IPS-18a (cell line): Measurements from ENCODE around the gene RHBDL1.
"Not testable (repeated sequence)": the region's sequence is repeated elsewhere in the genome, so short reads cannot be mapped to it uniquely, and the experiment has no call there.

ENCODE experiments used
- H3K27ac ChIP-seq: one replicate; pipeline ENCODE4 v1.5.1; 2013; ENCODE audit warnings: low read length
- H3K27me3 ChIP-seq: one replicate; pipeline ENCODE4 v1.6.1; 2013; ENCODE audit warnings: mild to moderate bottlenecking, low read length; ENCODE audit not compliant: control insufficient read depth, insufficient read depth
- H3K36me3 ChIP-seq: one replicate; pipeline ENCODE4 v1.6.1; 2013; ENCODE audit warnings: low read depth, low read length; ENCODE audit not compliant: control insufficient read depth
- H3K4me1 ChIP-seq: one replicate; pipeline ENCODE4 v1.6.1; 2013; ENCODE audit warnings: low read depth, low read length; ENCODE audit not compliant: control insufficient read depth
- H3K4me3 ChIP-seq: one replicate; pipeline ENCODE4 v1.5.1; 2013; ENCODE audit warnings: low read length
- H3K9ac ChIP-seq: one replicate; pipeline ENCODE4 v1.6.1; 2013; ENCODE audit warnings: mild to moderate bottlenecking, low read length, moderate library complexity
- H3K9me3 ChIP-seq: one replicate; pipeline ENCODE4 v1.6.1; 2013; ENCODE audit warnings: low read depth, low read length; ENCODE audit not compliant: control insufficient read depth

Gene RHBDL1

DNA sequence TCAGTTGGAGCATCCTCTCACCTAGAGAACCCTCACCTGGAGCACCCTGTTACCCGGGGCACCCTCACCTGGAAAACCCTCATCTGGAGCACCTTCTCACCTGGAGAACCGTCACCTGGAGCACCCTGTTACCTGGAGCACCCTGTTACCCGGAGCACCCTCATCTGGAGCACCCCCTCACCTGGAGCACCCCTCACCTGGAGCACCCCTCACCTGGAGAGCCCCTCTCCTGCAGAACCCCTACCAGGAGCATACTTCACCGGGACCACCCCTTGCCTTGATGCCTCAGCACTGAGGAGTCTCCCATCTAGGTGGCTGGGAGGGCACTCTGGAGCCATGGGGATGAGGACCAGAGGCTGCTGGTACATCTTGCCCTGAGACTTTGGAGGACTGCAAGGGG, 33.5 kb downstream of the RHBDL1 start:
- Histone ChIP-seq H3K36me3 (no peaks in the 10 kb centered on the region), H3K27ac (no peak overlapping the region), H3K4me1 (no peaks in the 10 kb centered on the region), H3K4me3 (no peak overlapping the region), H3K27me3 (peaks cover 74% of the 10 kb centered on the region), H3K9me3 (no peaks in the 10 kb centered on the region), H3K9ac (no peak overlapping the region)

DNA sequence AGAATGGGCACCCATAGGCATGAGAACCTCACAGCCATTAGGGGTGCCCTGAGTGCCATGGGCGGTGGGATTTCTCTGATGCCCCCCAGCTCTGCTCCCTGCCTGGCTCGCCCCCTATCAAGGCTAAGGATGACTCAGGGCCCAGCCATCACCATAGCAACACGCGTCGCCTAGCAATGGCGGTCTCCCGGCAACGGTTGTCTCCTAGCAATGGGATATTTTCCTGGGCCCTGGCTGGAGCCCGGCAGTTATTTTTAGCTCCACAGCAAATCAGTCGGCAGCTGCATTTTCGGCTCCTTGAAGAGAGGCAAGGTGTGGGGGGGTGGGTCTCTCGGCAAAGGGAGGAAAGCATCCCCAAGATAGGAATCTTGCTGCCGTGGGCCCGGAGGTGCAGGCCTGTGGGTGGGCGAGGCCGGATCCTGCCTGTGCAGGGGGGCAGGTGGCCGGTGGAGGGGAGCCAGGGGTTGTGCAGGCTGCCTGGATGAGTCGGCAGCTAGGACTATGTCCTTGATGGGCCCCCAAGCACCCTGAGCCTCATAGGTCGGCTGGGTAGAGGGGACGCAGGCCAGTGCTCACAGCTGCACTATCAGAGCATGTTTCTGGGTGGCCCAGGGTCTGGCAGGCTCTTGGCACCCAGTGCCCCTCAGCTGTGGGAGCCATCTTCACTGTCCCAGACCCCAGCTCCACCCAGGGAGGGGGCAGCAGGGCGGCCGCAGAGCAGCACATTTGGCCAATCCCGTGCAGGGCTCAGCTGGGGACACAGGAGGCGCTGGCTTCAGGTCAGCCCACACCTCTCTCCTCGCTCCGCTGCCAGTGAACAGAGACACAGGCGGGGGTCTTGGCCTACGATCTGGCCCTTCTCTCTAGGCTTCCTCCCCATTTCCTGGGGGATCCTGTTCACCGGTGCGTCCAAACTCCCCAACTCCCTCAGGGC, 34.4 kb downstream of the RHBDL1 start:
- Histone ChIP-seq H3K9ac (peak overlapping the region; percentile 7), H3K4me1 (no peaks in the 10 kb centered on the region), H3K36me3 (no peaks in the 10 kb centered on the region), H3K27ac (no peak overlapping the region), H3K4me3 (no peak overlapping the region), H3K27me3 (peaks cover 71% of the 10 kb centered on the region), H3K9me3 (no peaks in the 10 kb centered on the region)

DNA sequence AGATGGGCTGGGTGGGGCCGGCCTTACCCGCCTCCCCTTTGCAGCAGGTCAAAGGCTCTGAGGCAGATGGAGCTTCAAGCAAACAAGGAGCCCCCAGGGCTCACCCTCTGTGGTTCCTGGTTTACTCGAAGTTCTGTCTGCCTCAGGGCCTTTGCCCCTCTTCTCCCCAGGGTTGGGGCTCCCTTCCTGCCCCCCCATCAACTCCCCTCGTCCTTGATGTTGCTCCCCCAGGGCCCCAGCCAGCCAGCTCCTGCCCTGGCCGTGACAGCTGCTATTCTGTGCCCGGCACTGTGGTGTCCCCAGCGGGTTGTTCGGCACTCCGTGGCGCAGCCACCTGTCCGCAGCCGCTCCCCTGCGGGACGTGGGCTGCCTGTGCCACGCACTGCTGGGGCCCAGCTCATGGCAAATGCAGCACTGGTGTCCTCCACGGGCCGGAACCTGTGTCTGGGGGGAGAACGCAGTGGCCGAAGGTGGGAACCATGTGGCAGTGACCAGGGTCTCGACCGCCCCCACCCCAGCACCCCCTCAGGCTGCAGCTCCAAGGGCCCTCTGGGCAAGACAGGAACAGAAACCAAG, 35.1 kb downstream of the RHBDL1 start:
- H3K36me3 ChIP-seq, result no peaks in the 10 kb centered on the region
- no peak overlapping the region for H3K27ac ChIP-seq
- no peak overlapping the region for H3K9ac ChIP-seq
- H3K9me3 ChIP-seq, result no peaks in the 10 kb centered on the region
- no peak overlapping the region for H3K4me3 ChIP-seq
- H3K4me1 ChIP-seq, result no peaks in the 10 kb centered on the region
- H3K27me3 ChIP-seq, result peaks cover 68% of the 10 kb centered on the region

DNA sequence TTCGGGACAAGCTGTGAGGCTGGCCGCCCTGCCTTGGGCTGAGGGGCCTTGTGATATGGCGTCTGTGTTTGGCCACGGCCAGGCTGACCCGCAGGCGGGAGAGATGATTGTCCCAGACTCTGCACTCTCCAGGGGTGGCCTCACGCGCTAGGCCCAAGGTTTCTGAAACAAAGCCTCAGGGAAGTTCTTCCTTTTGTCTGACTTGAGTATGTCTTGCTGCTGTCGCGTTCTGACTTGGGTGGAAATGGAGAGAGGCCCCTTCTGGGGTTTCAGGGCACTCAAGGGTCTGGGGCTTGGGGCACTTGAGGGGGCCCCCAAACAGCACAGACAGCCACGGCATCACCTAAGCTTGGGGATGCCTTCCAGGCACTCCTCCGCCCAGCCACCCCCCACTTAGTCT, 35.6 kb downstream of the RHBDL1 start:
- no peaks in the 10 kb centered on the region for H3K9me3 ChIP-seq
- H3K9ac ChIP-seq, result no peak overlapping the region
- no peaks in the 10 kb centered on the region for H3K36me3 ChIP-seq
- peaks cover 3% of the 10 kb centered on the region for H3K4me1 ChIP-seq
- no peak overlapping the region for H3K27ac ChIP-seq
- peaks cover 70% of the 10 kb centered on the region for H3K27me3 ChIP-seq
- no peak overlapping the region for H3K4me3 ChIP-seq

DNA sequence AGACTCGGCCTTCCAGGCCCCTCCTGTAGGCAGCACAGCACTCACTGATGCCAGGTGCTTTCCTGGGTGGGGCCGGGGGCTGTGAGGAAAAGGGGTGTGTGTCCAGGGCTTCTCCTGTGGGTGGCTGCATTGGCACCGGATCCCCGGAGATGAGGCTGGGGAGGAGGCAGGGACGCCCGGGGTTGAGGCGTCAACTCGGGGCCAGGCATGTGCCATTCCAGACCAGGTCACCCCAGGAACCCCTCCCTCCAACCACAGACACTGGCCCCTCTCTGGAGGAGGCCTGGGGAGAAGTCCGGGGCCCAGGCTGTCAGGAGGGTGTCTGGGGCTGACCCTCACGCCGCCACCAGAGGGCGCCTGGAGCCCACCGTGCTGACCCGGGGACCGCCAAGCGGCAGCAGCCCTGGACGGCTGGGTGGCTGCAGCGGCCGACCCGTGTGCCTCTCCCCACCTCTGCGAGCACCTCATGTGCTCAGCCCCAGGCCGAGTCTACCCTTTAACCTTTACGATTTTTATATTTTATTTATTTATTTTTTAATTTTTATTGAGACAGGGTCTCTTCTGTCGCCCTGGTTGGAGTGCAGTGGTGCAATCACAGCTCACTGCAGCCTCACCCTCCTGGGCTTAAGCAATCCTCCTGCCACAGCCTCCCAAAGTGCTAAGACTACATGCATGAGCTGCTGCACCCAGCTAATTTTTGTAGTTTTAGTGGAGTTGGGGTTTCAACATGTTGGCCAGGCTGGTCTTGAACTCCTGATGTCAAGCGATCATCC, 36.3 kb downstream of the RHBDL1 start:
- H3K27ac ChIP-seq, result no peak overlapping the region
- no peak overlapping the region for H3K4me3 ChIP-seq
- H3K4me1 ChIP-seq, result peaks cover 9% of the 10 kb centered on the region
- H3K9me3 ChIP-seq, result no peaks in the 10 kb centered on the region
- no peaks in the 10 kb centered on the region for H3K36me3 ChIP-seq
- no peak overlapping the region for H3K9ac ChIP-seq
- peaks cover 70% of the 10 kb centered on the region for H3K27me3 ChIP-seq

DNA sequence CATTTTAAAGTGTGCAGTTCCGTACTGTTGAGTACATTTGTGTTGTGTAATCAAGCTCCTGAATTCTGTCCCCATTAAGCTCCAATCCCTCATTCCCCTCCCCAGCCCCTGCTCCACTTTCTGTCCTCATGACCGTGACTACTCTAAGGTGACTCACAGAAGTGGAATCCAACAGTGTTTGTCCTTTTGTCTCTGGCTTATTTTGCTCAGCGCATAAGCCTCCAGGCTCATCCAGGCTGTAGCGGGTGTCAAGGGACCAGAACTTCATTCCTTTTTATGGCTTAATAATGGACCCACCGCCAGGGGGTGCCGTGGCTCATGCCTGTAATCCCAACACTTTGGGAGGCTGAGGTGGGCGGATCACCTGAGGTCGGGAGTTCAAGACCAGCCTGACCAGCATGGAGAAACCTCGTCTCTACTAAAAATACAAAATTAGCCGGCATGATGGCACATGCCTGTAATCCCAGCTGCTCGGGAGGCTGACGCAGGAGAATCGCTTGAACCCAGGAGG, 37.3 kb downstream of the RHBDL1 start:
- not testable (repeated sequence) for H3K9ac ChIP-seq, H3K36me3 ChIP-seq, H3K9me3 ChIP-seq, H3K27ac ChIP-seq, H3K4me1 ChIP-seq, H3K4me3 ChIP-seq
- peaks cover 60% of the 10 kb centered on the region for H3K27me3 ChIP-seq

DNA sequence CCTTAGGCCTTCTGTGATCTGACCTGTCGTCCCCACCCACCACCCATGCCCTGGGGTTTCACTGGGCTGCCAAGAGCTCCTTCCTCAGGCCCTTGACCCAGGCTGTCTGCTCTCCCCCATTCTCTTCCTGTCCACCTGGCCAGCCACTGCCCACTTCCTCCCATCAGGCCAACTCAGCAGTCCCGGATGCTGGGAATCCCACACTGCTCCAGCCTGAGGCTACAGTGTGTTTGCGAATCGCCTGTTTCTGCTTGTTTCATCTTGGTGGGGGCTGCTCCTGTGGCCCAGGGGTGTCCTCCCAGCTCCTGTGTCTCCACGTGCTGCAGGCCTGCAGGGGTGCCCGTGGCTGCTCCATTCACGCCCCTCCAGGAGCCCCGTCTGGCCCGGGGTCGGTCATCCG, 38.6 kb downstream of the RHBDL1 start:
- H3K9me3 ChIP-seq, result no peaks in the 10 kb centered on the region
- H3K27ac ChIP-seq, result no peak overlapping the region
- H3K4me3 ChIP-seq, result no peak overlapping the region
- H3K36me3 ChIP-seq, result no peaks in the 10 kb centered on the region
- H3K27me3 ChIP-seq, result peaks cover 47% of the 10 kb centered on the region
- H3K9ac ChIP-seq, result no peak overlapping the region
- H3K4me1 ChIP-seq, result peaks cover 9% of the 10 kb centered on the region

DNA sequence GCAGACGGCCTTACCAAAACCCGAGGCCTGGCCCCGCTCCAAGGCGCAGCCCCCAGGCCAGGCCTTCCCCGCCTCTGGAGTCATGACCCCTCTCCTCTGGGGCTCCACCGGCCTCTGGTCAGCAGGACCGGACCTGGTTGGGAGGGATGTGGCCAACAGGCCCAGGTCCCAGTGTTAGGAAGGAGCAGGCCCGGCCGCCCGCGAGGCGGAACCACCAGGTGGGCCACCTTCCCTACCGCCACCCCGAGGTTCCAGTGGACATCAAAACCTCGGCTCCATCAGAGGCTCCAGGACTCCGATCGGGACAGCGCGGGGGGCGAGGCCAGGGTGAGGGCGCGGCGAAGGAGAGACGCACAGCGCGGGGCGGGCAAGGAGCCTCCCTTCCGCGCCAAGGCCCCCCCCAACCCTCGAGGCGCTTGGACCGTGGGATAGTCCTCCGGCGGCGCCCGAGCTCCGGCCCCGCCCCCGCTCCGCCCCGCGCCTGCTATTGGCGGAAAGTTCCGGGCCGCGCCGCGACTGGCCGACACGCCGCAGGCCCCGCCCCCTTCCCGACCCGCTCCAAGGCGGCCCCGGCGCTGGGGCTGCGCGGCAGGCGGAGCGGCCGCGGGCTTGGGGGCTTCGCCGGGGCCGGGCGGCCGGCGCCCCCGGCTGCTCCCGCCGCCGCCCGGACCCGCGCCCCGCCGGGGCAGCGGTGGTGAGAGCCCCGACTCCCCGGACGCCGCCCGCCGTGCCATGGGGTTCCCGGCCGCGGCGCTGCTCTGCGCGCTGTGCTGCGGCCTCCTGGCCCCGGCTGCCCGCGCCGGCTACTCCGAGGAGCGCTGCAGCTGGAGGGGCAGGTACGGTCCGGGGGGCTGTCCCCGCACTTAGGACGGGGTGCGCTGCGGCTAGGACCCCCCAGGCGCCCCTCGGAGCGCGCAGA, 39.3 kb downstream of the RHBDL1 start, which contains the start of gene METRN:
TSS of gene METRN (plus strand) at position 561 of the 919 bp plus-strand sequence. CDS start at position 733, 172 bp downstream.
- Histone ChIP-seq H3K27me3 (peaks cover 43% of the 10 kb centered on the region), H3K4me1 (peaks cover 13% of the 10 kb centered on the region), H3K4me3 (peak within 1 kb of the TSS; percentile 46), H3K9me3 (no peaks in the 10 kb centered on the region), H3K36me3 (no peaks in the 10 kb centered on the region), H3K9ac (no peak within 1 kb of the TSS), H3K27ac (no peak within 1 kb of the TSS)

DNA sequence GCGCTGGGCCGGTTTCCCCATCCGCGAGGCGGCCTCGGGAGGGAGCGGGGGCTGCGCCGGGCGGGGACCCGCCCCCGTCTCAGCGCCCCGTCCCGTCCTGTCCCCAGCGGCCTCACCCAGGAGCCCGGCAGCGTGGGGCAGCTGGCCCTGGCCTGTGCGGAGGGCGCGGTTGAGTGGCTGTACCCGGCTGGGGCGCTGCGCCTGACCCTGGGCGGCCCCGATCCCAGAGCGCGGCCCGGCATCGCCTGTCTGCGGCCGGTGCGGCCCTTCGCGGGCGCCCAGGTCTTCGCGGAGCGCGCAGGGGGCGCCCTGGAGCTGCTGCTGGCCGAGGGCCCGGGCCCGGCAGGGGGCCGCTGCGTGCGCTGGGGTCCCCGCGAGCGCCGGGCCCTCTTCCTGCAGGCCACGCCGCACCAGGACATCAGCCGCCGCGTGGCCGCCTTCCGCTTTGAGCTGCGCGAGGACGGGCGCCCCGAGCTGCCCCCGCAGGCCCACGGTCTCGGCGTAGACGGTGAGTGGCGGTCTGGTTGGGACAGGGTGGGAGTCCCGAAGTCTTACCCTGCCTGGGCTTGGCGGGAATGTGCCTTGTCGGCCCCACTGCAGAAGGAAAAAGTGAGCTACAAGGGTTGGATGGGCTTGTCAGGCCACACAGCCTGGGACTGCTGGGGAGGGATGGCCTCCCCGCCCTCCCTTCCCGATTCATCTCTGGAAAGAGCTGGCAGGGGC, 40.2 kb downstream of the RHBDL1 start:
- no peaks in the 10 kb centered on the region for H3K9me3 ChIP-seq
- peak overlapping the region; percentile 46 for H3K4me3 ChIP-seq
- peaks cover 42% of the 10 kb centered on the region for H3K27me3 ChIP-seq
- peaks cover 18% of the 10 kb centered on the region for H3K4me1 ChIP-seq
- H3K9ac ChIP-seq, result no peak overlapping the region
- H3K36me3 ChIP-seq, result no peaks in the 10 kb centered on the region
- no peak overlapping the region for H3K27ac ChIP-seq

DNA sequence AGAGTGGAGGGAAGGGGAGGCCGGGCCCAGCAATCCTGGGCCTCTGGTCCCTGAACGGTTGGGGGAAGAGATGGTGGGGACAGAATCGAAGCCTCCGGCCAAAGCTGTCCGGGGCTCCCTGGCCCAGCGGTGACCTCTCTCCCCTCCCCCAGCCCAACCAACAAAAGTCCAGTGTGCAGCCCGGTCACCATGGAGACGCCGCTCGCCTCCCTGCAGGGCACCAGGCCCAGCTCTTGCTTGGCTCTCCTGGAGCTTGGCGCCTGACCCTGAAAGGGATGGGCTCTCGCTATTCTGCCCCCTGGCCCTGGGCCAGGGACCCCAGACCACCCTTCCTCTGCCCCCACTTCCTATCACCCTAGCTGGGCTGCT, 40.7 kb downstream of the RHBDL1 start:
- Histone ChIP-seq H3K27ac (no peak overlapping the region), H3K4me3 (peak overlapping the region; percentile 46), H3K9me3 (no peaks in the 10 kb centered on the region), H3K36me3 (no peaks in the 10 kb centered on the region), H3K4me1 (peaks cover 18% of the 10 kb centered on the region), H3K27me3 (peaks cover 37% of the 10 kb centered on the region), H3K9ac (no peak overlapping the region)
